Measurements from ENCODE around the gene RNF11. TPM values are rescaled to one million over a fixed set of nuclear protein-coding genes. Genes with fewer than 3 reads are reported as not detected.

Gene RNF11
- total RNA-seq, 4 donors from 2014 or later: 70.6 to 110 (median 82.8) TPM

GRCh38 chr1:51252366-51252765 is 16.3 kb downstream of the RNF11 start:
- Histone ChIP-seq H3K4me1 (peaks cover 4 to 56% (median 10%) of the 10 kb centered on the region in 3 donors), H3K4me3 (no peak overlapping the region), H3K9me3 (no peaks in the 10 kb centered on the region), H3K36me3 (peaks cover 0 to 13% (median 0%) of the 10 kb centered on the region in 3 donors), H3K27ac (no peak overlapping the region), H3K27me3 (no peaks in the 10 kb centered on the region)
- intact Hi-C loops (cut with DNase I): no loop called here
- TF ChIP-seq POLR2A (IDR thresholded peaks at IDR 0.05) (no peak), CTCF (IDR thresholded peaks at IDR 0.05) (no peak)
- DNase-seq: no peak
- WGBS, 2 donors: 86 to 90% methylated on average over 6 of the region's 6 CpGs

GRCh38 chr1:51253691-51254090 is 17.6 kb downstream of the RNF11 start:
- no peak for DNase-seq
- H3K27ac ChIP-seq: no peak overlapping the region
- H3K9me3 ChIP-seq: no peaks in the 10 kb centered on the region
- peaks cover 0 to 13% (median 0%) of the 10 kb centered on the region in 3 donors for H3K36me3 ChIP-seq
- intact Hi-C loops (cut with DNase I): no loop called here
- TF ChIP-seq CTCF (IDR thresholded peaks at IDR 0.05) (no peak), POLR2A (IDR thresholded peaks at IDR 0.05) (no peak)
- peaks cover 4 to 51% (median 10%) of the 10 kb centered on the region in 3 donors for H3K4me1 ChIP-seq
- no peaks in the 10 kb centered on the region for H3K27me3 ChIP-seq
- WGBS, 2 donors: 75 to 78% methylated on average over 5 of the region's 5 CpGs
- no peak overlapping the region for H3K4me3 ChIP-seq

GRCh38 chr1:51255331-51255730 is 19.3 kb downstream of the RNF11 start:
- DNase-seq: no peak
- H3K27me3 ChIP-seq: no peaks in the 10 kb centered on the region
- TF ChIP-seq POLR2A (IDR thresholded peaks at IDR 0.05) (no peak), CTCF (IDR thresholded peaks at IDR 0.05) (no peak)
- intact Hi-C loops (cut with DNase I): no loop called here
- 34 to 48% methylated on average over 3 of the region's 3 CpGs for WGBS, 2 donors
- no peaks in the 10 kb centered on the region for H3K9me3 ChIP-seq
- peaks cover 4 to 56% (median 7%) of the 10 kb centered on the region in 3 donors for H3K4me1 ChIP-seq
- H3K36me3 ChIP-seq: peaks cover 0 to 13% (median 0%) of the 10 kb centered on the region in 3 donors
- no peak overlapping the region for H3K27ac ChIP-seq
- H3K4me3 ChIP-seq: no peak overlapping the region

GRCh38 chr1:51263147-51263877 is 27.2 kb downstream of the RNF11 start:
- no peaks in the 10 kb centered on the region for H3K27me3 ChIP-seq
- 80 to 92% methylated on average over 4 of the region's 4 CpGs for WGBS, 2 donors
- no peak overlapping the region for H3K4me3 ChIP-seq
- no peaks in the 10 kb centered on the region for H3K9me3 ChIP-seq
- no peak overlapping the region for H3K27ac ChIP-seq
- peaks cover 0 to 95% (median 33%) of the 10 kb centered on the region in 3 donors for H3K4me1 ChIP-seq
- no peaks in the 10 kb centered on the region for H3K36me3 ChIP-seq
- DNase-seq: no peak
- TF ChIP-seq POLR2A (IDR thresholded peaks at IDR 0.05): no peak
- TF ChIP-seq CTCF (IDR thresholded peaks at IDR 0.05): no peak
- intact Hi-C loops (cut with DNase I): no loop called here

GRCh38 chr1:51264451-51264850 is 28.4 kb downstream of the RNF11 start:
- intact Hi-C loops (cut with DNase I): no loop called here
- Histone ChIP-seq H3K27ac (peak overlapping the region in 2 of 4 donors; percentile 5 to 31), H3K36me3 (no peaks in the 10 kb centered on the region), H3K27me3 (no peaks in the 10 kb centered on the region), H3K4me3 (no peak overlapping the region), H3K4me1 (peaks cover 0 to 93% (median 38%) of the 10 kb centered on the region in 3 donors), H3K9me3 (no peaks in the 10 kb centered on the region)
- 21 to 25% methylated on average over 3 of the region's 3 CpGs for WGBS, 2 donors
- DNase-seq: no peak
- TF ChIP-seq POLR2A (IDR thresholded peaks at IDR 0.05) (no peak), CTCF (IDR thresholded peaks at IDR 0.05) (no peak)

Data from esophagus squamous epithelium (tissue), 5 donors.